ENCODE results near the gene GNPTAB. TPM values are rescaled to one million over a fixed set of nuclear protein-coding genes. Genes with fewer than 3 reads are reported as not detected.

GNPTAB gene
- total RNA-seq (2014; rRNA removed; shearing (Covaris generic)) (35.8 and 38.9 TPM in 2 replicates), total RNA-seq (2022) (66.5 and 72.0 TPM in 2 replicates), Bru-seq, nascent RNA (percentile 87 among the genes with signal in this experiment), BruChase-seq, experiment 1, labeled RNA remaining after a 6-hour chase (percentile 87 among the genes with signal in this experiment), BruChase-seq, experiment 2, labeled RNA remaining after a 2-hour chase (percentile 83 among the genes with signal in this experiment)
- long read RNA-seq, full-length matches to known transcripts = 47 of 81 reads
- long read RNA-seq, partial matches to known transcripts = 14 of 81 reads
- long read RNA-seq, other reads (novel, unspliced or antisense) = 20 of 81 reads

DNA sequence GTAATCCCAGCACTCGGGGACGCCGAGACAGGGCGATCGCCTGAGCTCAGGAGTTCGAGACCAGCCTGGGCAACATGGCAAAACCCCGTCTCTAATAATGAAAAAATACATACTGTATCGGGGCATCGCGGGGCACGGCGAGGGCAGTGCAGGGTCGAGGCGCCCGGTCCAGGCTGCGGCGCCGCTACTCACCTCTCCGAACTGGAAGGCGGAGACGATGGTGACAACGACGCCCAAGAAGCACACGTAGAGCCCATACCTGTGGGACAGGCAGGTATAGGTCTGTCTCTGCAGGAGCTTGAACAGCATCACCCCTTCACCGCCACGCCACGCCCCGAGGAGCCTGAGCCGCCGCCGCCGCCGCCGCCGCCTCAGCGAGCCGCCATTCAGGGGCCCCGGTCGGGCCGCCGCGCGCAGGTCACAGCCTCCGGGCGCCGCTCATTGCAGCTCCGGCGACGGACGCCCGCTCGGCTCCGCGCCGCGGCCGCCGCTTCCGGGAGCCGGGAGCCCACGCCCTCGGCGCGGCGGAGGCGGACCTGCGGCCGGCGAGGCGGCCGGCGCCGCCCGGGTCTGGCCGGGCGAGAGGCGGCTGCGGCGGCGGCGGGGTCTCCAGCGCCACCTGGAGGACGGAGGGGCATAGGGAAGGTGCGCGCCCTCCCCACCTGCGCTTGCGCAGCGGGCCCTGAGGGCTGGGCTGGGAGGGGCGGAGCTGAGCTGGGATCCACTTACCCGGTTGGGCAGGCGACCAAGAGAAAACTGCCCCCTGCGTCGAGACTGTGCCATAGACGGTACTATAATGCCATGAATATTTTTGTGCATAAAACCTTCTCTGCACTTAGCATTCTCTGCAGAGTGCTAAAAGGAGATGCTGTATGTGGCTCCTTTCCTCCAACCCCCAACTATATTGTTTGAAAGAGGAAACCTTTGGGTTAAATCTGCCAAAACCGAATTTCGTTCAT lies at the start of gene GNPTAB:
Gene GNPTAB (minus strand): TSS at position 593 of the 959 bp plus-strand sequence. CDS start 284 bp downstream, at position 309.
- Histone ChIP-seq H3K4me1 (ENCODE audit: insufficient read depth, low read length, poor library complexity, severe bottlenecking) (peaks cover 49% of the 10 kb centered on the region), H3K4me2 (ENCODE audit: low read length) (peak within 1 kb of the TSS; percentile 80), H3K9me2 (ENCODE audit: insufficient read depth, low read length) (no peaks in the 10 kb centered on the region), H3K9me3 (ENCODE audit: low read length) (no peaks in the 10 kb centered on the region), H4K20me1 (ENCODE audit: insufficient read depth, low read length) (no peaks in the 10 kb centered on the region), H3K36me3 (ENCODE audit: insufficient read depth, low read length) (no peaks in the 10 kb centered on the region), H3K4me3 (ENCODE audit: low read depth, low read length, poor library complexity, severe bottlenecking) (peak within 1 kb of the TSS; percentile 79), H3K27ac (ENCODE audit: low read depth, low read length, poor library complexity, severe bottlenecking) (peak within 1 kb of the TSS; percentile 70), H2AFZ (ENCODE audit: low read length) (peak within 1 kb of the TSS; percentile 99), H3K79me2 (ENCODE audit: insufficient read depth, low read depth, low read length) (peaks cover 47% of the 10 kb centered on the region)
- ChIA-PET POLR2A (interaction anchor here (0.6 to 5.5 kb wide), 18 partner anchors 9 to 1982 kb away, joined by 3 to 75 read pairs (median 4); no protein-coding TSS in a partner anchor), CTCF (ENCODE audit: unreplicated experiment) (interaction anchor here (0.9 to 4.1 kb wide), 6 partner anchors 9 to 62 kb away, joined by 3 to 34 read pairs (median 4); no protein-coding TSS in a partner anchor)
- intact Hi-C loops (cut with micrococcal nuclease; ENCODE audit: unreplicated experiment) = loop anchor here (1.0 to 5.0 kb wide), 4 partner anchors 57 to 416 kb away; partner anchors contain the start of gene CHPT1
- peak; percentile 96 for DNase-seq (ENCODE audit: low spot score)
- BruUV-seq (replicated peaks) = no TSS peak
- TF ChIP-seq EZH2phosphoT487 (IDR thresholded peaks at IDR 0.05; ENCODE audit: borderline replicate concordance, low read depth, low read length) = no peak
- TF ChIP-seq CTCF (conservative IDR thresholded peaks at IDR 0.05; ENCODE audit: low read length) = peak; percentile 74

DNA sequence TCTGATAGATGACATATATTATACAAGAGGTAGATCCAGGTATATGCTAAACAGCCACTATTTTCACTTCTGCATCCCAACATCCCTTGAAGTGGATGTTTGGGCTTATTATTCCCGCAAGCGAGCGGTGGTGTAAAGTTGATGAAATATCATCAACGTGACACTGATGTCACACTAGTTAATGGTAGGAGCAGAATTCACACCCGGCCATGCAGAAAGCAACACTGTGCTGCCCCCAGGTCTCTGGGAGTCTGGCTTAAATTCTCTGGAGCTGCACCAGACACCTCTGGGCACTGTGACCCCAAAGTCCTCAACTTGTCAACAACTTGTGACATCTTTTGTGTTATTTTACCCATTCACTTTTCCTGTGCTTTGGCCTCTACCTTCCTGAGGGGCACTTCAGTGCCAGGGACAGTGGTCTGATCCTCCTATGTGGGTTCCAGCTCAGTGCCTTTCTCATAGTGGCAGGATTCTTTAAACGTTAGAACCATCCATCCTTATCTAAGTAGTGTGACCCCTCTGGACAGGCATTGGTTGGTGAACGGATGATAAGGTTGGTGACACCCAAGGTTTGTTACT lies 47.6 kb upstream of the GNPTAB start:
- Histone ChIP-seq H3K36me3 (ENCODE audit: insufficient read depth, low read length) (no peaks in the 10 kb centered on the region), H3K4me3 (ENCODE audit: low read depth, low read length, poor library complexity, severe bottlenecking) (no peak overlapping the region), H3K4me2 (ENCODE audit: low read length) (0 out of 2 replicates have a peak overlapping the region, but pooled peaks have one; percentile 71), H3K9me2 (ENCODE audit: insufficient read depth, low read length) (no peaks in the 10 kb centered on the region), H3K4me1 (ENCODE audit: insufficient read depth, low read length, poor library complexity, severe bottlenecking) (peaks cover 14% of the 10 kb centered on the region), H4K20me1 (ENCODE audit: insufficient read depth, low read length) (no peaks in the 10 kb centered on the region), H2AFZ (ENCODE audit: low read length) (peak overlapping the region; percentile 18; the same call in 1 of the 2 replicates), H3K27ac (ENCODE audit: low read depth, low read length, poor library complexity, severe bottlenecking) (no peak overlapping the region), H3K79me2 (ENCODE audit: insufficient read depth, low read depth, low read length) (no peaks in the 10 kb centered on the region), H3K9me3 (ENCODE audit: low read length) (no peaks in the 10 kb centered on the region)
- TF ChIP-seq EZH2phosphoT487 (IDR thresholded peaks at IDR 0.05; ENCODE audit: borderline replicate concordance, low read depth, low read length) (no peak), CTCF (conservative IDR thresholded peaks at IDR 0.05; ENCODE audit: low read length) (no peak)
- ChIA-PET POLR2A (no interaction called here), CTCF (ENCODE audit: unreplicated experiment) (no interaction called here)
- no peak for DNase-seq (ENCODE audit: low spot score)
- intact Hi-C loops (cut with micrococcal nuclease; ENCODE audit: unreplicated experiment) = no loop called here
- no TSS peak for BruUV-seq (replicated peaks)
